ENCODE data around the gene PSMG1. TPM values are rescaled to one million over a fixed set of nuclear protein-coding genes. Genes with fewer than 3 reads are reported as not detected.

PSMG1 gene, protein sequence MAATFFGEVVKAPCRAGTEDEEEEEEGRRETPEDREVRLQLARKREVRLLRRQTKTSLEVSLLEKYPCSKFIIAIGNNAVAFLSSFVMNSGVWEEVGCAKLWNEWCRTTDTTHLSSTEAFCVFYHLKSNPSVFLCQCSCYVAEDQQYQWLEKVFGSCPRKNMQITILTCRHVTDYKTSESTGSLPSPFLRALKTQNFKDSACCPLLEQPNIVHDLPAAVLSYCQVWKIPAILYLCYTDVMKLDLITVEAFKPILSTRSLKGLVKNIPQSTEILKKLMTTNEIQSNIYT
- 88.2 and 103 TPM in 2 replicates for total RNA-seq

DNA sequence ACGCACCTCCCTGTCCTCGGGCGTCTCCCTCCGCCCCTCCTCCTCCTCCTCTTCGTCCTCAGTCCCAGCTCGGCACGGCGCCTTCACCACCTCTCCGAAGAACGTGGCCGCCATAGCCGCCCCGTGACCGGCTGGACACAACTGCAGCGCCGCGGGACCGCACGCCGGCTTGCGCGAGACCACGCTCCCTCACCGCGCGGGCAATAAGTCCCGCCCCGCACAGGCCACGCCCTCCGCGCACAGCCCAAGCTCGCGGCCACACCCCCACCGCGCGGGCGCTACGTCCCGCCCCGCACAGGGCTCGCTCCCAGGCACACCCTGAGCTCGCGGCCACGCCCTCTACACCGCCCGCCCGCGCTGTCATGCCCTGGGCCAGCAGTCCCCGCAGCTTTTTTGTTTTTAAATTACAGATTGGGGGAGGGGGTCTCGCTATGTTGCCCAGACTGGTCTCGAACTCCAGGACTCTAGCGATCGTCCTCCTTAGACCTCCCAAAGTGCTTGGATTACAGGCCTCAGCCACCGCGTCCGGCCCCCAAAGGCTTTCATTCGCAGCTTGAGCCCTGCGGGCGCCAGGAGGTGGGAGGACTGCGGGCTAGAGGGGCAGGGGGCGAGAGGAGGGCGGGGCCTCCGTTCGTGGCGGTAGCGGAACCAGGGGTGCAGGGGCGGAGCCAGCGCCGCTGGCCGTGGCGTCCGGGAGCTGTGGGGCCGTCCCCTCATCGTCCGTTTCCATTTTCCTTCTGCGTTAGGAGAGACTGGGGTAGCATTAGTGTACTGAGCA is at the start of gene PSMG1:
Gene PSMG1, minus strand, starts transcription at position 180 of the 778 bp plus-strand sequence. Its CDS starts 66 bp downstream, at position 114.

Other genes starting within 250 kb of the PSMG1 start
- gene BRWD1, start 130.2 kb upstream of the PSMG1 start, total RNA-seq, result 63.9 and 68.1 TPM in 2 replicates
- 317 and 353 TPM in 2 replicates for gene HMGN1, start 165.6 kb upstream of the PSMG1 start, total RNA-seq